ENCODE data around the gene ZNF213. TPM values are rescaled to one million over a fixed set of nuclear protein-coding genes. Genes with fewer than 3 reads are reported as not detected.

ZNF213 gene
- total RNA-seq, 4 donors from 2014 or later = 3.9 to 14.3 (median 6.4) TPM

- Histone ChIP-seq H3K4me1 (peaks cover 6 to 16% (median 10%) of the 10 kb centered on the region in 3 donors), H3K27me3 (no peaks in the 10 kb centered on the region), H3K36me3 (peaks cover 12 to 25% (median 13%) of the 10 kb centered on the region in 3 donors), H3K9me3 (no peaks in the 10 kb centered on the region), H3K27ac (no peak overlapping the region), H3K4me3 (no peak overlapping the region)
- 73% methylated on average over 3 of the region's 12 CpGs; no CpG with 5 or more reads in 1 of the 2 donors for WGBS, 2 donors
- TF ChIP-seq POLR2A (IDR thresholded peaks at IDR 0.05) = no peak
- TF ChIP-seq CTCF (IDR thresholded peaks at IDR 0.05) = no peak
- intact Hi-C loops (cut with DNase I) = no loop called here
- DNase-seq = no peak
Measured at GRCh38 chr16:3145660-3146059, 10.8 kb downstream of the ZNF213 start.

GRCh38 chr16:3147046-3147756 is 12.4 kb downstream of the ZNF213 start:
- Histone ChIP-seq H3K27me3 (no peaks in the 10 kb centered on the region), H3K27ac (no peak overlapping the region), H3K4me3 (no peak overlapping the region), H3K4me1 (peaks cover 19 to 31% (median 24%) of the 10 kb centered on the region in 3 donors), H3K36me3 (peaks cover 0 to 10% (median under 1%) of the 10 kb centered on the region in 3 donors), H3K9me3 (no peaks in the 10 kb centered on the region)
- 87 to 97% methylated on average over 8 to 13 of the region's 16 CpGs for WGBS, 2 donors
- intact Hi-C loops (cut with DNase I) = no loop called here
- TF ChIP-seq POLR2A (IDR thresholded peaks at IDR 0.05) (no peak), CTCF (IDR thresholded peaks at IDR 0.05) (no peak)
- no peak for DNase-seq

- no CpG with 5 or more reads among the region's 5 CpGs for WGBS, 2 donors
- Histone ChIP-seq H3K27me3 (no peaks in the 10 kb centered on the region), H3K4me3 (no peak overlapping the region), H3K27ac (no peak overlapping the region), H3K4me1 (peaks cover 23 to 36% (median 24%) of the 10 kb centered on the region in 3 donors), H3K9me3 (no peaks in the 10 kb centered on the region), H3K36me3 (peaks cover 0 to 5% (median 0%) of the 10 kb centered on the region in 3 donors)
- no peak for DNase-seq
- intact Hi-C loops (cut with DNase I) = no loop called here
- TF ChIP-seq CTCF (IDR thresholded peaks at IDR 0.05) (no peak), POLR2A (IDR thresholded peaks at IDR 0.05) (no peak)
Measured at GRCh38 chr16:3147757-3148104, 12.9 kb downstream of the ZNF213 start.

- Histone ChIP-seq H3K36me3 (no peaks in the 10 kb centered on the region), H3K27me3 (no peaks in the 10 kb centered on the region), H3K4me1 (peaks cover 23 to 38% (median 24%) of the 10 kb centered on the region in 3 donors), H3K27ac (no peak overlapping the region), H3K4me3 (no peak overlapping the region), H3K9me3 (no peaks in the 10 kb centered on the region)
- intact Hi-C loops (cut with DNase I) = no loop called here
- DNase-seq = no peak
- TF ChIP-seq CTCF (IDR thresholded peaks at IDR 0.05) (no peak), POLR2A (IDR thresholded peaks at IDR 0.05) (no peak)
- 85 to 100% methylated on average over 1 to 5 of the region's 13 CpGs for WGBS, 2 donors
Measured at GRCh38 chr16:3148256-3149192, 13.7 kb downstream of the ZNF213 start.

GRCh38 chr16:3149193-3149530 is 14.3 kb downstream of the ZNF213 start:
- H3K9me3 ChIP-seq = no peaks in the 10 kb centered on the region
- DNase-seq = no peak
- H3K4me3 ChIP-seq = peak overlapping the region in 2 of 4 donors; percentile 65 to 69
- intact Hi-C loops (cut with DNase I) = no loop called here
- H3K4me1 ChIP-seq = peaks cover 23 to 38% (median 24%) of the 10 kb centered on the region in 3 donors
- H3K27ac ChIP-seq = peak overlapping the region; percentile 77 to 93 (median 88)
- H3K27me3 ChIP-seq = no peaks in the 10 kb centered on the region
- H3K36me3 ChIP-seq = no peaks in the 10 kb centered on the region
- TF ChIP-seq POLR2A (IDR thresholded peaks at IDR 0.05) (no peak), CTCF (IDR thresholded peaks at IDR 0.05) (no peak)
- WGBS, 2 donors = 60% methylated on average over 1 of the region's 6 CpGs; no CpG with 5 or more reads in 1 of the 2 donors

All from esophagus squamous epithelium (tissue), 5 donors.